Transverse colon (tissue), 4 donors: ENCODE measurements around the gene ALG13.

Experiments
- EP300 ChIP-seq: sonication (generic); formaldehyde crosslinking; IDR thresholded peaks from one replicate; pipeline ENCODE4 v1.6.1; 2017; ENCODE audit warnings: antibody characterized with exemption, low read depth
- POLR2AphosphoS5 ChIP-seq, 3 donors: sonication (generic); formaldehyde crosslinking; IDR thresholded peaks; one replicate each; pipeline ENCODE4 v1.6.1; 2016; ENCODE audit warnings: antibody characterized with exemption in 3 of 3
- TF ChIP-seq, protein P1 (sequence below), 5 experiments: fragments of 200-600 bp in 3 of 5; fragments of 450-650 bp in 2 of 5; sonication (generic) in 3 of 5; IDR thresholded peaks; 1 replicate in 2 of 5; 2 replicates in 3 of 5; pipeline ENCODE4 v1.5.1; 2016 to 2017; ENCODE audit warnings: antibody characterized with exemption in 5 of 5, inconsistent platforms in 3 of 5, mild to moderate bottlenecking in 2 of 5, moderate library complexity in 1 of 5

DNA sequence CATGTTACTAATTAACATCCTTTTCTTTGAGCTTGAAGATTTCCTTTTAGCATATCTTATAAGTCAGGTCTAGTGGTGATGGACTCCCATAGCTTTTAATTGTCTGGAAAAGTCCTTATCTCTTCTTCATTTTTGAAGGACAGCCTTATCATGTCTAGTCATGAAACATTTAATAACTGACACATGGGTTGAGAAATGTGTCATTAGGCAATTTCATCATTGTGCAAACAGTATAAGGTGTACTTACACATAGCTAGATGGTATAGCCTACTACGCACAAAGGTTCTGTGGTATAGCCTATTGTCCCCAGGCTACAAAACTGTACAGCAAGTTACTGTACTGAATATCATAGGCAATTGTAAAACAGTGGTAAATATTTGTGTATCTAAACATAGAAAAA is 34.5 kb upstream of the ALG13 start:
- TF ChIP-seq, protein P1, sequence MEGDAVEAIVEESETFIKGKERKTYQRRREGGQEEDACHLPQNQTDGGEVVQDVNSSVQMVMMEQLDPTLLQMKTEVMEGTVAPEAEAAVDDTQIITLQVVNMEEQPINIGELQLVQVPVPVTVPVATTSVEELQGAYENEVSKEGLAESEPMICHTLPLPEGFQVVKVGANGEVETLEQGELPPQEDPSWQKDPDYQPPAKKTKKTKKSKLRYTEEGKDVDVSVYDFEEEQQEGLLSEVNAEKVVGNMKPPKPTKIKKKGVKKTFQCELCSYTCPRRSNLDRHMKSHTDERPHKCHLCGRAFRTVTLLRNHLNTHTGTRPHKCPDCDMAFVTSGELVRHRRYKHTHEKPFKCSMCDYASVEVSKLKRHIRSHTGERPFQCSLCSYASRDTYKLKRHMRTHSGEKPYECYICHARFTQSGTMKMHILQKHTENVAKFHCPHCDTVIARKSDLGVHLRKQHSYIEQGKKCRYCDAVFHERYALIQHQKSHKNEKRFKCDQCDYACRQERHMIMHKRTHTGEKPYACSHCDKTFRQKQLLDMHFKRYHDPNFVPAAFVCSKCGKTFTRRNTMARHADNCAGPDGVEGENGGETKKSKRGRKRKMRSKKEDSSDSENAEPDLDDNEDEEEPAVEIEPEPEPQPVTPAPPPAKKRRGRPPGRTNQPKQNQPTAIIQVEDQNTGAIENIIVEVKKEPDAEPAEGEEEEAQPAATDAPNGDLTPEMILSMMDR (IDR thresholded peaks at IDR 0.05): no peak
- TF ChIP-seq POLR2AphosphoS5 (IDR thresholded peaks at IDR 0.05) (no peak), EP300 (no peak)
